HUES64 (cell line): Measurements from ENCODE around the gene CFAP299.
"Not testable (repeated sequence)": the region's sequence is repeated elsewhere in the genome, so short reads cannot be mapped to it uniquely, and the experiment has no call there.

Experiments used
- H3K27ac ChIP-seq: 2 replicates; pipeline ENCODE4 v1.7.0; 2013; ENCODE audit warnings: low read depth, low read length, inconsistent platforms
- H3K27me3 ChIP-seq: 2 replicates; pipeline ENCODE4 v1.6.1; 2013; ENCODE audit warnings: mild to moderate bottlenecking, low read length; ENCODE audit not compliant: insufficient read depth
- H3K36me3 ChIP-seq: 2 replicates; pipeline ENCODE4 v1.6.1; 2013; ENCODE audit warnings: mild to moderate bottlenecking, low read length; ENCODE audit not compliant: insufficient read depth
- H3K4me1 ChIP-seq: 2 replicates; pipeline ENCODE4 v1.6.1; 2013; ENCODE audit warnings: mild to moderate bottlenecking, low read length, moderate library complexity; ENCODE audit not compliant: insufficient read depth
- H3K4me3 ChIP-seq: 2 replicates; pipeline ENCODE4 v1.5.1; 2013; ENCODE audit warnings: mild to moderate bottlenecking, low read length, moderate library complexity
- H3K9ac ChIP-seq: 2 replicates; pipeline ENCODE4 v1.6.1; 2013; ENCODE audit warnings: mild to moderate bottlenecking, low read depth, low read length
- H3K9me3 ChIP-seq: 2 replicates; pipeline ENCODE4 v1.6.1; 2013; ENCODE audit warnings: low read depth, low read length; ENCODE audit not compliant: insufficient read depth
- WGBS: fragments of 150-250, 120-280 bp; methylation state at CpG from one replicate; pipeline ENCODE4 v1.1.7; 2013; ENCODE audit warnings: missing lambda C conversion rate; 5-methylcytosine and 5-hydroxymethylcytosine counted together

Gene CFAP299

DNA sequence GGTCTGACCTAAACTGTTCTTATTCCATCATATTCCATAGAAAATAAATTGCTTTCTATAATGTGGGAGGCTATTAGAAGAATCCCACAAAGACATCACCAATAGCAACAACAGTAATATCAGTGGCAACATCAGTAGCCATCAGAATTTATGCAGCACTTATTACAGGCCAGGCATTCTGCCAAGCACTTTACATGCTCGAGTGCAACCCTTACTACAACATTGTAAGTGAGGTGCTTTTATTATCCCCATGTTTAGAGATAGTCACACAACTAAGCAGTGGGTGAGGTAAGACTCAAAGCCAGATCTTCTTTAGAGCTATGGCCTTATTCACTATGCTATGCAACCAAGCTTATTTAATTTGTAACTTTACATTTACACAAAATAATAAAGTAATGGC lies 377.9 kb downstream of the CFAP299 start:
- WGBS, result 83% methylated on average over 1 of the region's 1 CpG
- Histone ChIP-seq H3K9me3 (no peaks in the 10 kb centered on the region), H3K36me3 (no peaks in the 10 kb centered on the region), H3K27ac (no peak overlapping the region), H3K9ac (no peak overlapping the region), H3K4me3 (no peak overlapping the region), H3K27me3 (no peaks in the 10 kb centered on the region), H3K4me1 (no peaks in the 10 kb centered on the region)

DNA sequence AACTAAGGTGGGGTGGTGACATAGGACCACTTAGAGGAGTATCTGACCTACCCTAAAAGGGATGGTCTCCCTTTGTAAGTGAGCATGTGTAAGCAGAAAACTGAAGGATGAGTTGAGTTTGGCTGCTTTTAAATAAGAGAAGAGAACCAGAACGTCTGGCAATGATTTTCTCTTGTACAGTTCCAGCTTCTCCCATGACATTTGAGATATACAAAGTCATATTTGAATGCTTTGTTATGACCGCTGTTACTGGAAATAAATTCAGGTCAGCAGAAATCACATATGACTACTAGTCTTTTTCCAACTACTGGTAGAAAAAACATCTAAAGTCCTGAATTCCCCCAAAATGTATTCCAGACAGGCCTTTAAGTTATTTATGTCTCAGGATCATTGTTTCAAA lies 381.7 kb downstream of the CFAP299 start:
- peaks cover 7% of the 10 kb centered on the region; the same call in 1 of the 2 replicates for H3K9me3 ChIP-seq
- 88% methylated on average over 2 of the region's 2 CpGs for WGBS
- H3K27me3 ChIP-seq, result no peaks in the 10 kb centered on the region
- H3K9ac ChIP-seq, result no peak overlapping the region
- no peak overlapping the region for H3K4me3 ChIP-seq
- no peaks in the 10 kb centered on the region for H3K36me3 ChIP-seq
- H3K27ac ChIP-seq, result no peak overlapping the region
- no peaks in the 10 kb centered on the region for H3K4me1 ChIP-seq

DNA sequence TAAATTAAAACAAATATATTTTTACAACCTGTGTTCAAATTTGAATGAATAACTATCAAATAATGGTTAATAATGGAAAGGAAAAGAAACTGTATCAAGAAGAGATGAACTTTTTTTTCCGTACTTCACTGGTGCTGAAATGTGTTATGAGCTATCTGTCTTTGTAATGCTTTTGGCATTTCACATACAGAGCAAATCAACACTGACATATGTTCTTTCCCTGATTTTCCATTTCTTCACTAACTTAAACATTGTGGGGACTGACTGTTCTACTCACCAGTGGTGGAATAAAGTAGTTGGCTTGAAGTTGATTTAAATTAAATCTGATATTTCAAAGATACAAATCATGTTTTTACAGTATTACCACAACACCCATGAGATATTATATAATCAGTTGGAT lies 390.9 kb downstream of the CFAP299 start:
- Histone ChIP-seq H3K9ac (no peak overlapping the region), H3K36me3 (no peaks in the 10 kb centered on the region), H3K27me3 (peaks cover 22% of the 10 kb centered on the region), H3K4me1 (no peaks in the 10 kb centered on the region), H3K4me3 (no peak overlapping the region), H3K27ac (no peak overlapping the region), H3K9me3 (no peaks in the 10 kb centered on the region)
- WGBS, result no CpG with 5 or more reads among the region's 1 CpG

DNA sequence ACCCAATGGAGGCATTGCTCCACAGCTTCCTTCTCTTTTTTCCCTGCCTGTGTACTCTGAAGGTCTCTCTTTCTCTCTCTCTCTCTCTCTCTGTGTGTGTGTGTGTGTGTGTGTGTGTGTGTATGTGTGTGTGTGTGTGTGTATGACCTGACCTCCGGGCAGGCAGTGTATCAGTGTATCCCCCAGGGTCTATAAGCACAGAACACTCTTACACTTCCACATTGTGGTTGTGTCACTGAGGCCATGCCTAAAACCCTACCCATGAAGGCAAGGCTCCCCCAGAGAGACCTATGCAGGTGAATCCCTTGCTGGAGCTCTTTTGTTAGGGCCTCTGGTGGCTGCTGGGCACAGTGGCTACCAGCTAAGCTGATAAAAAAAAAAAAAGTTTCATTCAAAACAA lies 394.6 kb downstream of the CFAP299 start:
- no peak overlapping the region for H3K4me3 ChIP-seq
- no peaks in the 10 kb centered on the region for H3K4me1 ChIP-seq
- peaks cover 22% of the 10 kb centered on the region for H3K27me3 ChIP-seq
- WGBS, result 80% methylated on average over 1 of the region's 1 CpG
- no peaks in the 10 kb centered on the region for H3K36me3 ChIP-seq
- H3K9me3 ChIP-seq, result no peaks in the 10 kb centered on the region
- H3K27ac ChIP-seq, result no peak overlapping the region
- no peak overlapping the region for H3K9ac ChIP-seq

DNA sequence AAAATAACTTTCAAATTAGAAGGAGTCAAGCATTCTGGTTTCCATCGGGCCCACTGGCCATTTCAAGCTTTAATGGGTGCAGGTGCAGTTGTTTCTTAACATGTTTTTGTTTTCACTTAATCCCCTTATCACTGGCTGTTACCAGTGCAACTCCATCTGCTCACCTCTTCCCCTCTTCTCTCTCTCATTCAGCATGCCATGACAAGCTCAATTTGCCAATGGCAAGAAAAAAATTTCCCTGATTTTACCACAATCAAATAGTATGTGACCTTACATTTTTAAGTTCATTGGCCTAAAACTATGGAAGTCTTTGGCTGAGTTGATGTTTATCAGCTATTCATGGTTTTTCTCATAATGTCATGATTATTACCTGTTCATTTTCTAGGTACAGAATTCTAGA lies 395.9 kb downstream of the CFAP299 start:
- Histone ChIP-seq H3K4me1 (no peaks in the 10 kb centered on the region), H3K36me3 (no peaks in the 10 kb centered on the region), H3K27me3 (peaks cover 12% of the 10 kb centered on the region; the same call in 1 of the 2 replicates), H3K27ac (no peak overlapping the region), H3K9ac (no peak overlapping the region), H3K4me3 (no peak overlapping the region), H3K9me3 (no peaks in the 10 kb centered on the region)
- WGBS, result 92% methylated on average over 1 of the region's 1 CpG

DNA sequence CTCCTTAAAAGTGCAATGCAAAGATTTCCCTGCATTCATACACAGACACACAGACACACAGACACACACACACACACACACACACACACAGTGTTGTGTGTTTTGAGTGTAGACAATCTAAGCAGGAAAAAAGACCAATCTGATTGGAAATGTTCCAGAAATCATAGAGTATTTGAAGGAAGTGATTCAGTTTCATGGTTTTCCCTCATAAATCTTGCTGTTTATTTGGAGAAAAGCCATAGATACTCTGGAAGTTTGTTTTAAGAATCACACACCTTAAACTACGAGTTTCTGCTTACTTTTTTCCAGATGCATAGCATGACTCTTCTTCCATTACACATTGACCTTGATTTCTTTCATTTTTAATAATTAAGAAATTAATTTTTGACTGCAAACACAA lies 396.5 kb downstream of the CFAP299 start:
- H3K4me1 ChIP-seq, result no peaks in the 10 kb centered on the region
- H3K27ac ChIP-seq, result no peak overlapping the region
- no peaks in the 10 kb centered on the region for H3K36me3 ChIP-seq
- no peaks in the 10 kb centered on the region for H3K9me3 ChIP-seq
- H3K9ac ChIP-seq, result no peak overlapping the region
- 80% methylated on average over 1 of the region's 1 CpG for WGBS
- H3K4me3 ChIP-seq, result no peak overlapping the region
- peaks cover 6% of the 10 kb centered on the region; the same call in 1 of the 2 replicates for H3K27me3 ChIP-seq

GRCh38 chr4:80740375-80740774 lies 404.8 kb downstream of the CFAP299 start:
- H3K9me3 ChIP-seq, result no peaks in the 10 kb centered on the region
- H3K4me1 ChIP-seq, result no peaks in the 10 kb centered on the region
- H3K36me3 ChIP-seq, result no peaks in the 10 kb centered on the region
- peaks cover 3% of the 10 kb centered on the region; the same call in 1 of the 2 replicates for H3K27me3 ChIP-seq
- H3K27ac ChIP-seq, result no peak overlapping the region
- no peak overlapping the region for H3K9ac ChIP-seq
- H3K4me3 ChIP-seq, result no peak overlapping the region
- 85% methylated on average over 2 of the region's 2 CpGs for WGBS

GRCh38 chr4:80749558-80749957 lies 414.0 kb downstream of the CFAP299 start:
- H3K36me3 ChIP-seq, H3K9ac ChIP-seq, H3K4me3 ChIP-seq, H3K9me3 ChIP-seq, H3K4me1 ChIP-seq, H3K27ac ChIP-seq: not testable (repeated sequence)
- WGBS, result 92% methylated on average over 6 of the region's 6 CpGs
- H3K27me3 ChIP-seq, result peaks cover 73% of the 10 kb centered on the region

- H3K4me3 ChIP-seq, result no peak overlapping the region
- no peak overlapping the region for H3K9ac ChIP-seq
- no peak overlapping the region for H3K27ac ChIP-seq
- no peaks in the 10 kb centered on the region for H3K9me3 ChIP-seq
- peaks cover 78% of the 10 kb centered on the region for H3K27me3 ChIP-seq
- H3K36me3 ChIP-seq, result no peaks in the 10 kb centered on the region
- H3K4me1 ChIP-seq, result no peaks in the 10 kb centered on the region
Measured at GRCh38 chr4:80751200-80751599, 415.7 kb downstream of the CFAP299 start.

DNA sequence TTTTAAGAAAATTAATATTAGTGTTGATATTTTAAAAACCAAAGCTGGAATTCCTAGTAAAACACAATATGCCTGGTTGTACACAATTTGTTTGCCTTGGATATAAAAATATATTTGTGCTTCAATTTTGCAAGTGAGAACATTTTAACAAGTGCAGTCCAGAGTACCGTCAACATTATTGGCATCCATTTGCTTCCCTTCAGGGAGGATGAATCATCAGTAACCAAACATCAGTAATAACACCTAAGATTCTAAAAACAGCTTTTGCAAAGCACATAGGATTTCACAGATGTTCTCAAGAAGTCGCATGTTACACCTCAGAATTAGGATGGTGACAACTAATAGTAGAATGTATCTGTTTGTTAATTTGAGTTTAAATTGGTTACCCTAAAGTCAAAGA lies 432.4 kb downstream of the CFAP299 start:
- WGBS, result 94% methylated on average over 2 of the region's 2 CpGs
- Histone ChIP-seq H3K36me3 (no peaks in the 10 kb centered on the region), H3K27ac (no peak overlapping the region), H3K27me3 (no peaks in the 10 kb centered on the region), H3K4me3 (no peak overlapping the region), H3K9ac (no peak overlapping the region), H3K9me3 (no peaks in the 10 kb centered on the region), H3K4me1 (no peaks in the 10 kb centered on the region)

GRCh38 chr4:80776168-80776567 lies 440.6 kb downstream of the CFAP299 start:
- H3K4me3 ChIP-seq, result no peak overlapping the region
- no peaks in the 10 kb centered on the region for H3K36me3 ChIP-seq
- 76% methylated on average over 5 of the region's 5 CpGs for WGBS
- H3K27ac ChIP-seq, result no peak overlapping the region
- no peaks in the 10 kb centered on the region for H3K27me3 ChIP-seq
- H3K4me1 ChIP-seq, result no peaks in the 10 kb centered on the region
- no peak overlapping the region for H3K9ac ChIP-seq
- no peaks in the 10 kb centered on the region for H3K9me3 ChIP-seq

GRCh38 chr4:80781431-80781830 lies 445.9 kb downstream of the CFAP299 start:
- no peaks in the 10 kb centered on the region for H3K9me3 ChIP-seq
- WGBS, result 96% methylated on average over 1 of the region's 1 CpG
- no peaks in the 10 kb centered on the region for H3K36me3 ChIP-seq
- H3K27me3 ChIP-seq, result no peaks in the 10 kb centered on the region
- no peak overlapping the region for H3K9ac ChIP-seq
- no peaks in the 10 kb centered on the region for H3K4me1 ChIP-seq
- no peak overlapping the region for H3K4me3 ChIP-seq
- H3K27ac ChIP-seq, result no peak overlapping the region
